ENCODE data around the gene APLP2.
"Not testable (repeated sequence)": the region's sequence is repeated elsewhere in the genome, so short reads cannot be mapped to it uniquely, and the experiment has no call there.

Gene APLP2

GRCh38 chr11:130174642-130175041 is 104.9 kb downstream of the APLP2 start:
- no peak for DNase-seq (ENCODE audit: low spot score)

- no peak for DNase-seq (ENCODE audit: low spot score)
Measured at GRCh38 chr11:130175898-130176297, 106.2 kb downstream of the APLP2 start.

GRCh38 chr11:130177782-130178181 is 108.1 kb downstream of the APLP2 start:
- DNase-seq (ENCODE audit: low spot score): no peak

- DNase-seq (ENCODE audit: low spot score): no peak
Measured at GRCh38 chr11:130178441-130179339, 109.0 kb downstream of the APLP2 start.

GRCh38 chr11:130179396-130180306 is 110.0 kb downstream of the APLP2 start:
- DNase-seq (ENCODE audit: low spot score): no peak

GRCh38 chr11:130180491-130180890 is 110.8 kb downstream of the APLP2 start:
- no peak for DNase-seq (ENCODE audit: low spot score)

- no peak for DNase-seq (ENCODE audit: low spot score)
Measured at GRCh38 chr11:130180896-130181294, 111.2 kb downstream of the APLP2 start.

GRCh38 chr11:130181295-130182272 is 111.9 kb downstream of the APLP2 start:
- DNase-seq (ENCODE audit: low spot score): no peak

- no peak for DNase-seq (ENCODE audit: low spot score)
Measured at GRCh38 chr11:130183878-130184610, 114.3 kb downstream of the APLP2 start.

GRCh38 chr11:130187096-130187495 is 117.4 kb downstream of the APLP2 start:
- no peak for DNase-seq (ENCODE audit: low spot score)

- DNase-seq (ENCODE audit: low spot score): no peak
Measured at GRCh38 chr11:130188047-130188446, 118.4 kb downstream of the APLP2 start.

GRCh38 chr11:130188585-130189347 is 119.1 kb downstream of the APLP2 start:
- DNase-seq (ENCODE audit: low spot score): no peak

- peak; percentile 43 for DNase-seq (ENCODE audit: low spot score)
Measured at GRCh38 chr11:130189492-130190210, 120.0 kb downstream of the APLP2 start.

- DNase-seq (ENCODE audit: low spot score): no peak
Measured at GRCh38 chr11:130190371-130190881, 120.7 kb downstream of the APLP2 start.

- DNase-seq (ENCODE audit: low spot score): no peak
Measured at GRCh38 chr11:130191896-130192295, 122.2 kb downstream of the APLP2 start.

- DNase-seq (ENCODE audit: low spot score): no peak
Measured at GRCh38 chr11:130192845-130193267, 123.2 kb downstream of the APLP2 start.

- DNase-seq (ENCODE audit: low spot score): not testable (repeated sequence)
Measured at GRCh38 chr11:130193551-130193950, 123.9 kb downstream of the APLP2 start.

All from iPS-NIHi11 (cell line).